Skin of body (tissue), 2 donors: Measurements from ENCODE around the gene EBF3. TPM values are rescaled to one million over a fixed set of nuclear protein-coding genes. Genes with fewer than 3 reads are reported as not detected.
A peak's percentile ranks its signal among the peaks of the same experiment; 100 is the strongest.

Experiments
- DNase-seq: peaks from one replicate; lab custom pipeline; 2025; lab: John Stamatoyannopoulos, UW
- total RNA-seq: library from RNA; depleted of rRNA; stranded (reverse); fragments of >200 nt; gene quantifications from one replicate; pipeline ENCODE4 v1.2.3, GENCODE V29; 2014

EBF3 gene
- 19.5 TPM for total RNA-seq

GRCh38 chr10:129963641-129964501 lies at the start of gene EBF3:
Gene EBF3 (minus strand): TSS chr10:129964274. CDS start chr10:129963768, 506 bp downstream.
- DNase-seq, result peak; percentile 87

- DNase-seq, result peak; percentile 82
Observed at GRCh38 chr10:130013335-130014262, 49.5 kb upstream of the EBF3 start.

- no peak for DNase-seq
Observed at GRCh38 chr10:130012129-130012528, 48.1 kb upstream of the EBF3 start.

GRCh38 chr10:130010653-130011052 lies 46.6 kb upstream of the EBF3 start:
- DNase-seq, result no peak

GRCh38 chr10:130009228-130009627 lies 45.2 kb upstream of the EBF3 start:
- DNase-seq, result no peak

- DNase-seq, result no peak
Observed at GRCh38 chr10:130003787-130004613, 39.9 kb upstream of the EBF3 start.

GRCh38 chr10:130003166-130003565 lies 39.1 kb upstream of the EBF3 start:
- DNase-seq, result no peak

GRCh38 chr10:130002606-130003005 lies 38.5 kb upstream of the EBF3 start:
- no peak for DNase-seq

GRCh38 chr10:130000918-130001317 lies 36.8 kb upstream of the EBF3 start:
- no peak for DNase-seq

- no peak for DNase-seq
Observed at GRCh38 chr10:129999140-129999539, 35.1 kb upstream of the EBF3 start.

- no peak for DNase-seq
Observed at GRCh38 chr10:129993621-129994020, 29.5 kb upstream of the EBF3 start.

GRCh38 chr10:129992356-129992755 lies 28.3 kb upstream of the EBF3 start:
- no peak for DNase-seq

- DNase-seq, result no peak
Observed at GRCh38 chr10:129982825-129983224, 18.8 kb upstream of the EBF3 start.

GRCh38 chr10:129978980-129979379 lies 14.9 kb upstream of the EBF3 start:
- DNase-seq, result no peak

GRCh38 chr10:129978322-129978721 lies 14.2 kb upstream of the EBF3 start:
- no peak for DNase-seq

- no peak for DNase-seq
Observed at GRCh38 chr10:129977794-129978193, 13.7 kb upstream of the EBF3 start.

GRCh38 chr10:129973674-129974059 lies 9.6 kb upstream of the EBF3 start:
- DNase-seq, result no peak

GRCh38 chr10:129972966-129973673 lies 9.0 kb upstream of the EBF3 start:
- no peak for DNase-seq

- DNase-seq, result peak; percentile 57
Observed at GRCh38 chr10:129972145-129972965, 8.3 kb upstream of the EBF3 start.
